Mucosa of stomach (tissue), 1 donor: Measurements from ENCODE around the gene PCSK4.

Experiments used
- H3K27me3 ChIP-seq: one replicate; pipeline ENCODE4 v1.7.0; 2013; ENCODE audit warnings: mild to moderate bottlenecking, low read length; ENCODE audit not compliant: control insufficient read depth, insufficient read depth
- H3K36me3 ChIP-seq: one replicate; pipeline ENCODE4 v1.7.0; 2013; ENCODE audit warnings: low read length; ENCODE audit not compliant: control insufficient read depth, insufficient read depth
- H3K4me1 ChIP-seq: one replicate; pipeline ENCODE4 v1.7.0; 2013; ENCODE audit warnings: mild to moderate bottlenecking, low read length; ENCODE audit not compliant: control insufficient read depth, insufficient read depth
- H3K4me3 ChIP-seq: one replicate; pipeline ENCODE4 v1.7.0; 2013; ENCODE audit warnings: low read length
- H3K9ac ChIP-seq: one replicate; pipeline ENCODE4 v1.7.0; 2013; ENCODE audit warnings: mild to moderate bottlenecking, low read length, moderate library complexity
- H3K9me3 ChIP-seq: one replicate; pipeline ENCODE4 v1.7.0; 2013; ENCODE audit warnings: mild to moderate bottlenecking, low read length, moderate library complexity; ENCODE audit not compliant: control insufficient read depth
- donor health status: Pancreatic carcinoma.

Gene PCSK4

GRCh38 chr19:1527650-1528309 lies 37.6 kb upstream of the PCSK4 start:
- peaks cover 37% of the 10 kb centered on the region for H3K27me3 ChIP-seq
- no peak overlapping the region for H3K4me3 ChIP-seq
- H3K9me3 ChIP-seq, result no peaks in the 10 kb centered on the region
- H3K36me3 ChIP-seq, result no peaks in the 10 kb centered on the region
- H3K4me1 ChIP-seq, result no peaks in the 10 kb centered on the region
- H3K9ac ChIP-seq, result no peak overlapping the region

- Histone ChIP-seq H3K4me1 (no peaks in the 10 kb centered on the region), H3K4me3 (no peak overlapping the region), H3K36me3 (no peaks in the 10 kb centered on the region), H3K9ac (no peak overlapping the region), H3K9me3 (no peaks in the 10 kb centered on the region), H3K27me3 (peaks cover 41% of the 10 kb centered on the region)
Observed at GRCh38 chr19:1526979-1527649, 37.0 kb upstream of the PCSK4 start.

- H3K4me3 ChIP-seq, result no peak overlapping the region
- no peak overlapping the region for H3K9ac ChIP-seq
- no peaks in the 10 kb centered on the region for H3K9me3 ChIP-seq
- H3K27me3 ChIP-seq, result peaks cover 44% of the 10 kb centered on the region
- no peaks in the 10 kb centered on the region for H3K36me3 ChIP-seq
- H3K4me1 ChIP-seq, result no peaks in the 10 kb centered on the region
Observed at GRCh38 chr19:1526066-1526778, 36.1 kb upstream of the PCSK4 start.

DNA sequence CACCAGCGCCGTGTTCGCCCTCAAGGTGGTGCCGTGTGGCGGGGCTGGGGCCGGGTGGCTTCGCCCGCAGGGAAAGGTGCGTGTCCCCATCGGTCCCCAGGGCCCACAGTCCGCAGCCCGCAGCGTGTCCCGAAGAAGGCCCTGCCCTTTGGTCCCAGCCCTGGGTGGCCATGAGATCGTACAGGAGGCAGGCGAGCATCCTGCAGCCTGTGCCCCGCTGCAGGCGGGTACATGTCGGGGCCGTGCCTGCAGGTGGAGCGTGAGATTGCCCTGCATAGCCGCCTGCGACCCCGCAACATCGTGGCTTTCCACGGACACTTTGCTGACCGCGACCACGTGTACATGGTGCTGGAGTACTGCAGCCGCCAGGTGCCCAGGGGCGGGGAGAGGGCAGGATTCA lies 35.2 kb upstream of the PCSK4 start:
- no peaks in the 10 kb centered on the region for H3K9me3 ChIP-seq
- H3K27me3 ChIP-seq, result peaks cover 44% of the 10 kb centered on the region
- no peaks in the 10 kb centered on the region for H3K36me3 ChIP-seq
- H3K9ac ChIP-seq, result no peak overlapping the region
- no peaks in the 10 kb centered on the region for H3K4me1 ChIP-seq
- H3K4me3 ChIP-seq, result no peak overlapping the region

DNA sequence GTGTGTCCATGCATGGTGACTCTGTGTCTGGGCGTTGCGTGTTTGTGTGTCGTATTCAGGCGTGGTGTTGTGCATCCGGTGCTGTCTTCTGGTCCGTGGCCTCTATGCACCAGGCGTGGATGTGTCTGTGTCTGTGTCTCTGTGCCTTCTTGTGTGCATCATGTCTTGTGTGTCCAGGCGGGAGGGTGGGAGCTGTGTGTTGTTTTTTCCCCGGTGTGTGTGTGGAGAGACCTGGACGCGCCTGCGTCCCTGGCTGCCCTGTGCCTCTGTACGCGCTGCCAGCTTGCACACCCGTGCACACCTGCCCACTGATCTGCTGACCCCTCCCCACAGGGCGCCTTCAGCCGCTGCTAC lies 34.8 kb upstream of the PCSK4 start:
- no peak overlapping the region for H3K4me3 ChIP-seq
- H3K9ac ChIP-seq, result no peak overlapping the region
- H3K4me1 ChIP-seq, result no peaks in the 10 kb centered on the region
- H3K9me3 ChIP-seq, result no peaks in the 10 kb centered on the region
- no peaks in the 10 kb centered on the region for H3K36me3 ChIP-seq
- H3K27me3 ChIP-seq, result peaks cover 41% of the 10 kb centered on the region

- Histone ChIP-seq H3K4me3 (no peak overlapping the region), H3K9ac (no peak overlapping the region), H3K27me3 (peaks cover 41% of the 10 kb centered on the region), H3K4me1 (no peaks in the 10 kb centered on the region), H3K9me3 (no peaks in the 10 kb centered on the region), H3K36me3 (no peaks in the 10 kb centered on the region)
Observed at GRCh38 chr19:1524287-1524971, 34.3 kb upstream of the PCSK4 start.

- Histone ChIP-seq H3K36me3 (no peaks in the 10 kb centered on the region), H3K9ac (no peak within 1 kb of the TSS), H3K9me3 (no peaks in the 10 kb centered on the region), H3K4me1 (no peaks in the 10 kb centered on the region), H3K27me3 (peaks cover 41% of the 10 kb centered on the region), H3K4me3 (no peak within 1 kb of the TSS)
Observed at GRCh38 chr19:1523412-1524286, 33.5 kb upstream of the PCSK4 start, which contains the start of gene PLK5. Gene PLK5, plus strand, starts transcription at chr19:1524077. Its CDS starts 2,920 bp downstream, at chr19:1526997.

GRCh38 chr19:1522838-1523237 lies 32.7 kb upstream of the PCSK4 start:
- peaks cover 47% of the 10 kb centered on the region for H3K27me3 ChIP-seq
- H3K4me3 ChIP-seq, result no peak overlapping the region
- H3K9ac ChIP-seq, result no peak overlapping the region
- no peaks in the 10 kb centered on the region for H3K4me1 ChIP-seq
- no peaks in the 10 kb centered on the region for H3K9me3 ChIP-seq
- H3K36me3 ChIP-seq, result no peaks in the 10 kb centered on the region

GRCh38 chr19:1522061-1522460 lies 31.9 kb upstream of the PCSK4 start:
- H3K27me3 ChIP-seq, result peaks cover 47% of the 10 kb centered on the region
- H3K4me3 ChIP-seq, result no peak overlapping the region
- H3K36me3 ChIP-seq, result no peaks in the 10 kb centered on the region
- no peaks in the 10 kb centered on the region for H3K4me1 ChIP-seq
- H3K9ac ChIP-seq, result no peak overlapping the region
- H3K9me3 ChIP-seq, result no peaks in the 10 kb centered on the region

DNA sequence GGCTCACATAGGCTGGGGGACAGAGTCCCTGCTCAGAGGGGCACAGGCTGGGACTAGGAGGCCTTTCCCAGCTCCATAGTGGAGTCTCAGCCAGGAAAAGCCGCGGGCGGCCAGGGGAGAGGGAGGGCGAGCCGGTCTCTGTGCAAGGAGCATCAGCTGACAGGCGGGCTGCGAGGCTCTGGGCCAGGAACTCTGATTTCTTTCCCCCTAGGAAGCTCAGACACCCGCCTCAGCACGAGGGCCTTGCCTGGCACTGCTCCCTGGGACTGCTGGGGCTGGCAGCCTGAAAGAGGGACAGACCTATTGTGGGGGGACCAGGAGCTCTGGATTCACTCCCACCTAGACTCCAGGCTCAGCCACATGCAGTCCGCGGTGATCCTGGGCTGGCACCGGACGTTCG lies 31.5 kb upstream of the PCSK4 start:
- Histone ChIP-seq H3K4me3 (no peak overlapping the region), H3K9ac (no peak overlapping the region), H3K4me1 (no peaks in the 10 kb centered on the region), H3K27me3 (peaks cover 47% of the 10 kb centered on the region), H3K9me3 (no peaks in the 10 kb centered on the region), H3K36me3 (no peaks in the 10 kb centered on the region)

- Histone ChIP-seq H3K9ac (no peak overlapping the region), H3K27me3 (peaks cover 41% of the 10 kb centered on the region)
Observed at GRCh38 chr19:1520203-1520780, 30.1 kb upstream of the PCSK4 start.

More at GRCh38 chr19:1520203-1520780, 30.1 kb upstream of the PCSK4 start:
- Histone ChIP-seq H3K9me3 (no peaks in the 10 kb centered on the region), H3K4me1 (no peaks in the 10 kb centered on the region), H3K4me3 (no peak overlapping the region), H3K36me3 (no peaks in the 10 kb centered on the region)
